ENCODE results near the gene OR7E24.

The OR7E24 gene

DNA sequence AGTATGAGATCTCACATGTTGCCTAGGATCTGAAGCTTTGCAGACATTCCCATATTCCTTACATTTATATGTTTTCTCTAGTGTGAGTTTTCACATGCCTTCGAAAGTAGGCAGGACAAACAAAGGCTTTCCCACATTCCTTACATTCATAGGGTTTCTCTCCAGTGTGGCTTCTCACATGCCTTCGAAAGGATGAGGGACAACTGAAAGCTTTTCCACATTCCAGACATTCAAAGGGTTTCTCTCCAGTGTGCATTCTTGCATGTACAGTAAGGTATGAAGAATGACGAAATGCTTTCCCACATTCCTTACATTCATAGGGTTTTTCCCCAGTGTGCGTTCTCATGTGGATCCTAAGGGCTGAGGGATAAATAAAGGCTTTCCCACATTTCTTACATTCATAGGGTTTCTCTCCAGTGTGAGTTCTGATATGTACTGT lies 44.7 kb downstream of the OR7E24 start:
- TF ChIP-seq, protein P1, sequence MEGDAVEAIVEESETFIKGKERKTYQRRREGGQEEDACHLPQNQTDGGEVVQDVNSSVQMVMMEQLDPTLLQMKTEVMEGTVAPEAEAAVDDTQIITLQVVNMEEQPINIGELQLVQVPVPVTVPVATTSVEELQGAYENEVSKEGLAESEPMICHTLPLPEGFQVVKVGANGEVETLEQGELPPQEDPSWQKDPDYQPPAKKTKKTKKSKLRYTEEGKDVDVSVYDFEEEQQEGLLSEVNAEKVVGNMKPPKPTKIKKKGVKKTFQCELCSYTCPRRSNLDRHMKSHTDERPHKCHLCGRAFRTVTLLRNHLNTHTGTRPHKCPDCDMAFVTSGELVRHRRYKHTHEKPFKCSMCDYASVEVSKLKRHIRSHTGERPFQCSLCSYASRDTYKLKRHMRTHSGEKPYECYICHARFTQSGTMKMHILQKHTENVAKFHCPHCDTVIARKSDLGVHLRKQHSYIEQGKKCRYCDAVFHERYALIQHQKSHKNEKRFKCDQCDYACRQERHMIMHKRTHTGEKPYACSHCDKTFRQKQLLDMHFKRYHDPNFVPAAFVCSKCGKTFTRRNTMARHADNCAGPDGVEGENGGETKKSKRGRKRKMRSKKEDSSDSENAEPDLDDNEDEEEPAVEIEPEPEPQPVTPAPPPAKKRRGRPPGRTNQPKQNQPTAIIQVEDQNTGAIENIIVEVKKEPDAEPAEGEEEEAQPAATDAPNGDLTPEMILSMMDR (IDR thresholded peaks at IDR 0.05; ENCODE audit: insufficient read depth, low read length, poor library complexity, severe bottlenecking), result no peak
- no peaks in the 10 kb centered on the region for H3K27me3 ChIP-seq (replicated peaks; ENCODE audit: control insufficient read depth, insufficient read depth, low read length)
- no peak overlapping the region for H3K4me3 ChIP-seq (replicated peaks; ENCODE audit: low read depth, low read length)
- H3K36me3 ChIP-seq (ENCODE audit: control insufficient read depth, insufficient read depth, low read length), result peaks cover 3% of the 10 kb centered on the region
- no peak for DNase-seq (ENCODE audit: extremely low read depth, insufficient read length)

DNA sequence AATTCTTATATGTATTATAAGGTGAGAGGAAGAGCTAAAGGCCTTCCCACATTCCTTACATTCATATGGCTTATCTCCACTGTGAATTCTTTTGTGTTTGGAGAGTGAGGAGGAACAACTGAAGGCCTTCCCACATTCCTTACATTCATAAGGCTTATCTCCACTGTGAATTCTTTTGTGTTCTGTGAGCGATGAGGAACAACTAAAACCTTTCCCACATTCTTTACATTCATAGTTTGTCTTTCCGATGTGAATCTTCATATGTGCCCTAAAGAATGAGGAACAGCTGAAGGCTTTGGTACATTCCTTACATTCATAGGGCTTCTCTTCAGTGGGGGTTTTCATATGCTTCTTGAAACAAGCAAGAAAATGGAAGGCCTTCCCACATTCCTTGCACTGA lies 45.6 kb downstream of the OR7E24 start:
- no peak overlapping the region for H3K4me3 ChIP-seq (replicated peaks; ENCODE audit: low read depth, low read length)
- TF ChIP-seq, protein P1 (IDR thresholded peaks at IDR 0.05; ENCODE audit: insufficient read depth, low read length, poor library complexity, severe bottlenecking), result no peak
- H3K36me3 ChIP-seq (ENCODE audit: control insufficient read depth, insufficient read depth, low read length), result peaks cover 4% of the 10 kb centered on the region
- H3K27me3 ChIP-seq (replicated peaks; ENCODE audit: control insufficient read depth, insufficient read depth, low read length), result no peaks in the 10 kb centered on the region
- no peak for DNase-seq (ENCODE audit: extremely low read depth, insufficient read length)

All from GM06990 (cell line).